Esophagus muscularis mucosa (tissue), 4 donors: ENCODE results near the gene MCOLN2. TPM values are rescaled to one million over a fixed set of nuclear protein-coding genes. Genes with fewer than 3 reads are reported as not detected.

Experiments used
- DNase-seq: peaks from one replicate; pipeline ENCODE4 v3.0.0-alpha.2; 2017; ENCODE audit errors: extremely low spot score
- H3K27ac ChIP-seq, 4 donors: fragments of 200-600 bp; sonication (generic); replicated peaks in 1 of 4; 1 replicate in 3 of 4; 2 replicates in 1 of 4; pipeline ENCODE4 v1.5.1; 2016 to 2019; ENCODE audit warnings: mild to moderate bottlenecking in 1 of 4
- H3K27me3 ChIP-seq, 4 donors: fragments of 200-600 bp; sonication (generic); one replicate each; pipeline versions ENCODE4 v1.5.1 to v1.6.0; 2016 to 2019
- H3K36me3 ChIP-seq, 4 donors: fragments of 200-600 bp; sonication (generic); one replicate each; pipeline ENCODE4 v1.5.1; 2016 to 2019
- H3K4me1 ChIP-seq, 4 donors: fragments of 200-600 bp; sonication (generic); one replicate each; pipeline ENCODE4 v1.5.1; 2016 to 2019
- H3K4me3 ChIP-seq, 4 donors: fragments of 200-600 bp; sonication (generic); 1 replicate in 2 of 4; 2 replicates in 2 of 4; pipeline ENCODE4 v1.5.1; 2016 to 2019; ENCODE audit warnings: mild to moderate bottlenecking in 4 of 4, moderate library complexity in 1 of 4
- H3K9me3 ChIP-seq, 4 donors: fragments of 200-600 bp; sonication (generic); 1 replicate in 3 of 4; 2 replicates in 1 of 4; pipeline ENCODE4 v1.5.1; 2016 to 2019
- EP300 ChIP-seq: sonication (generic); formaldehyde crosslinking; IDR thresholded peaks from one replicate; pipeline ENCODE4 v1.6.1; 2017; ENCODE audit warnings: antibody characterized with exemption
- POLR2A ChIP-seq: fragments of 450-650 bp; IDR thresholded peaks from one replicate; pipeline ENCODE4 v1.6.1; 2017; ENCODE audit warnings: antibody characterized with exemption, moderate library complexity, mild to moderate bottlenecking, low read depth
- POLR2AphosphoS5 ChIP-seq, 2 donors: sonication (generic); formaldehyde crosslinking; IDR thresholded peaks; one replicate each; pipeline ENCODE4 v1.6.1; 2017; ENCODE audit warnings: antibody characterized with exemption in 2 of 2
- WGBS: methylation state at CpG from one replicate; pipeline ENCODE4 v1.1.5; 2018; 5-methylcytosine and 5-hydroxymethylcytosine counted together
- intact Hi-C: fragments of 100-400 bp; cut with DNase I; formaldehyde crosslinking; loops from one replicate; pipeline ENCODE4 v1.15.1; 2023
- total RNA-seq, 4 donors: library from RNA; depleted of rRNA; stranded (reverse); fragments of >200 nt; gene quantifications; one replicate each; pipeline versions ENCODE4 v1.1.0 to v1.2.1, GENCODE V29; 2016
- TF ChIP-seq, protein P1 (sequence below), 3 experiments: fragments of 200-600 bp in 2 of 3; fragments of 450-650 bp in 1 of 3; sonication (generic) in 2 of 3; IDR thresholded peaks; one replicate each; pipeline ENCODE4 v1.5.1; 2017 to 2019; ENCODE audit warnings: antibody characterized with exemption in 3 of 3, mild to moderate bottlenecking in 2 of 3, moderate library complexity in 1 of 3

MCOLN2 gene
- total RNA-seq, 4 donors from 2014 or later: under 0.01 to 0.83 (median 0.18) TPM

DNA sequence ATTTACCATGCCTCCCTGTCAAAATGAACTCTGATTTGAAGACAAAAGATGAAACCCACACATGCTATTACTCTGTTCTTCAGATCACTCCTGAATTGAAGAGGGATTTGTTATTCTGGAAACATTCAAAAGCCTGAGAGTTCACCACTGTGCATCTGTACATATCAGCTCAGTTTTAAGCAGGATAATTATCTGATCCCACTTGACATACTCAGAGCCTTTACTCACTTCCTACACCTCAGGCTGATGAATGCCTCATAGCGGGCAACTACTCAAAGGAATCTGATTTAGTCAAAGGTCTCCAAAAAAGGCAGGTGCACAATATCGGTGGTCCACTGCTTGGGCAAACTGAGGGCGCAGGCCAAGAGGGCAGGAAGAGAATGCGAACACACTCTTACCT is 56.4 kb downstream of the MCOLN2 start:
- Histone ChIP-seq H3K27ac (no peak overlapping the region), H3K27me3 (no peaks in the 10 kb centered on the region), H3K9me3 (no peaks in the 10 kb centered on the region), H3K4me3 (no peak overlapping the region), H3K36me3 (no peaks in the 10 kb centered on the region), H3K4me1 (peaks cover 0 to 11% (median 4%) of the 10 kb centered on the region in 4 donors)
- no peak for DNase-seq
- TF ChIP-seq POLR2A: no peak
- no peak for TF ChIP-seq EP300
- TF ChIP-seq, protein P1, sequence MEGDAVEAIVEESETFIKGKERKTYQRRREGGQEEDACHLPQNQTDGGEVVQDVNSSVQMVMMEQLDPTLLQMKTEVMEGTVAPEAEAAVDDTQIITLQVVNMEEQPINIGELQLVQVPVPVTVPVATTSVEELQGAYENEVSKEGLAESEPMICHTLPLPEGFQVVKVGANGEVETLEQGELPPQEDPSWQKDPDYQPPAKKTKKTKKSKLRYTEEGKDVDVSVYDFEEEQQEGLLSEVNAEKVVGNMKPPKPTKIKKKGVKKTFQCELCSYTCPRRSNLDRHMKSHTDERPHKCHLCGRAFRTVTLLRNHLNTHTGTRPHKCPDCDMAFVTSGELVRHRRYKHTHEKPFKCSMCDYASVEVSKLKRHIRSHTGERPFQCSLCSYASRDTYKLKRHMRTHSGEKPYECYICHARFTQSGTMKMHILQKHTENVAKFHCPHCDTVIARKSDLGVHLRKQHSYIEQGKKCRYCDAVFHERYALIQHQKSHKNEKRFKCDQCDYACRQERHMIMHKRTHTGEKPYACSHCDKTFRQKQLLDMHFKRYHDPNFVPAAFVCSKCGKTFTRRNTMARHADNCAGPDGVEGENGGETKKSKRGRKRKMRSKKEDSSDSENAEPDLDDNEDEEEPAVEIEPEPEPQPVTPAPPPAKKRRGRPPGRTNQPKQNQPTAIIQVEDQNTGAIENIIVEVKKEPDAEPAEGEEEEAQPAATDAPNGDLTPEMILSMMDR (IDR thresholded peaks at IDR 0.05): no peak
- no peak for TF ChIP-seq POLR2AphosphoS5 (IDR thresholded peaks at IDR 0.05)
- intact Hi-C loops: loop anchor here (5.0 to 10.0 kb wide), 3 partner anchors 84 to 317 kb away; partner anchors contain the start of gene C1orf52
- 89% methylated on average over 4 of the region's 4 CpGs for WGBS

DNA sequence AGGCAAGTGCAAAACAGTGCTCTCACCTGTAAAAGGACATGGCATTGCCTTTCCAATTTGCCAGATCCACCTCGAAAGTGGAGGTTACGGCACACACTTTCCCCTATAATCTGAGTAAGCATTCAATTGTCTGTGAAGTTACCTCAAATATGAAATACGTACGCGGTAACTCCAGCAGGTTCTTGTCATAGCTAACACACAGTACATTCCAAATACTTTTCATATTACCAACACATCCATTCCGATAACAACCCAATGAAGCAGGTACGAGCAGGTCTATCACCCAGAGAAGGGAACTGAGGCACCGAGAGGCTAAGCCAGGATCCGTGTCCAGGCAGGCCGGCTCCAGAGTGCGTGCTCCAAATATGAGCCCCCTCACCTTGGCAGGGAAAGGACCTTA is 57.2 kb downstream of the MCOLN2 start:
- TF ChIP-seq EP300 (no peak), POLR2AphosphoS5 (IDR thresholded peaks at IDR 0.05) (no peak)
- Histone ChIP-seq H3K9me3 (no peaks in the 10 kb centered on the region), H3K36me3 (no peaks in the 10 kb centered on the region), H3K4me1 (peaks cover 0 to 9% (median 4%) of the 10 kb centered on the region in 4 donors), H3K27me3 (no peaks in the 10 kb centered on the region), H3K27ac (no peak overlapping the region), H3K4me3 (no peak overlapping the region)
- DNase-seq: no peak
- WGBS: 84% methylated on average over 11 of the region's 11 CpGs
- intact Hi-C loops: loop anchor here (5.0 to 10.0 kb wide), 4 partner anchors 85 to 318 kb away; partner anchors contain the start of gene C1orf52

DNA sequence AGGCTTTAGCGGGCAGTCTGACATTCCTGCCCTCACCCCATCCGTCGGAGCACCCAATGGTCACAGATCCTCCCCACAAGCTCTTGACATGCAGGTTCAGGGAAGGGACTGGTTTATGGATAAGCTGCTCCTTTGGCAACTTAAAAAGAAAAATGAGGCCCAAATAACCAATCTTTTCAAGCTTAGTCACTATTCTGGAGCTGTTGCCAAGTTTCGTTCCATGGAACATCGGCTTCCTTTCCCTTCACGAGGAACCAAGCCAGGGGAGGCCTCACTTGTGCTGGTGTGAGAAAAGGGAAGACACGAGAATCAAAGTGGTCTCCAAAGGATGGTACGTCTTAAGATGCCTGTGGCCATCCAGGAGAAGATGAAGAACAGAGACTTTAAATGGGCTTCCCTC is 57.8 kb downstream of the MCOLN2 start:
- H3K4me3 ChIP-seq: no peak overlapping the region
- DNase-seq: no peak
- no peaks in the 10 kb centered on the region for H3K27me3 ChIP-seq
- peaks cover 0 to 14% (median 2%) of the 10 kb centered on the region in 4 donors for H3K4me1 ChIP-seq
- H3K36me3 ChIP-seq: no peaks in the 10 kb centered on the region
- H3K9me3 ChIP-seq: no peaks in the 10 kb centered on the region
- TF ChIP-seq POLR2A: no peak
- TF ChIP-seq EP300: no peak
- no peak for TF ChIP-seq POLR2AphosphoS5 (IDR thresholded peaks at IDR 0.05)
- TF ChIP-seq, protein P1 (IDR thresholded peaks at IDR 0.05): no peak
- intact Hi-C loops: loop anchor here (10.0 kb wide), 1 partner anchor 174 kb away; no protein-coding TSS in a partner anchor
- H3K27ac ChIP-seq: no peak overlapping the region
- 59% methylated on average over 8 of the region's 8 CpGs for WGBS

DNA sequence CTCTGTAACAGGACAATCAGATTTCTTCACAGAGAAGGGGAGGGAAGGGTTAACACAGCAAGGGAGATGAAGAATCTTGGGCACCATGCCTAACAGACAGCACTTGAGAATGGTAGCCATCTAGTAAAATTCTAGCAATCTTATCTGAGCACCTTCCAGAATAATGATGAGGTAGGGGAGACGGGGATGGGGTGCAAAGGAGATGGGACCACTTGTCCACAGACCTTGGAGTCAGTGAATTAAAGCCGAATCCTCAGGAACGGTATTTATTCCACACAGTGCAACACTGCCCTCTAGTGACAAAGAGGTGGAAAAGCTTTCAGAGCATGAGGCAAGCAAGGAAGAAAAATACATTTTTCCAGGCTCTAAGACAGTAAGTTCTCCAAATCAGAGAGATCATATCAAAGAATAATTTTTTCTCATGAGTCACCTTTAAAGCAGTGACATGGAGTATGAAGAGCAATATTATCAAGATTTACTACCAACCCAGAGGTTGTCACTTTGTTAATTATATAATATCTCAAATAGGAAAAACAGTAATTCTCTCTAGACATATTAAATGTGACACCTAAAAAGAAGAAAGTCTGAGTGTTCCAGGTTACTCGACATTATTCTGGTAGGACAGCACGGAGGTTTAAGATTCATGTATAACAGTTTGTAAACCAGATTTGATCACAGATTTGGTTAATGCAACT is 60.6 kb downstream of the MCOLN2 start:
- H3K27me3 ChIP-seq: no peaks in the 10 kb centered on the region
- no peak overlapping the region for H3K4me3 ChIP-seq
- H3K27ac ChIP-seq: no peak overlapping the region
- H3K9me3 ChIP-seq: no peaks in the 10 kb centered on the region
- no peak for DNase-seq
- 2% methylated on average over 5 of the region's 5 CpGs for WGBS
- no peaks in the 10 kb centered on the region for H3K36me3 ChIP-seq
- intact Hi-C loops: loop anchor here (10.0 kb wide), 1 partner anchor 171 kb away; no protein-coding TSS in a partner anchor
- TF ChIP-seq, protein P1 (IDR thresholded peaks at IDR 0.05): peak; percentile 77 to 90 (median 84)
- no peak for TF ChIP-seq EP300
- H3K4me1 ChIP-seq: peaks cover 0 to 17% (median 2%) of the 10 kb centered on the region in 4 donors

DNA sequence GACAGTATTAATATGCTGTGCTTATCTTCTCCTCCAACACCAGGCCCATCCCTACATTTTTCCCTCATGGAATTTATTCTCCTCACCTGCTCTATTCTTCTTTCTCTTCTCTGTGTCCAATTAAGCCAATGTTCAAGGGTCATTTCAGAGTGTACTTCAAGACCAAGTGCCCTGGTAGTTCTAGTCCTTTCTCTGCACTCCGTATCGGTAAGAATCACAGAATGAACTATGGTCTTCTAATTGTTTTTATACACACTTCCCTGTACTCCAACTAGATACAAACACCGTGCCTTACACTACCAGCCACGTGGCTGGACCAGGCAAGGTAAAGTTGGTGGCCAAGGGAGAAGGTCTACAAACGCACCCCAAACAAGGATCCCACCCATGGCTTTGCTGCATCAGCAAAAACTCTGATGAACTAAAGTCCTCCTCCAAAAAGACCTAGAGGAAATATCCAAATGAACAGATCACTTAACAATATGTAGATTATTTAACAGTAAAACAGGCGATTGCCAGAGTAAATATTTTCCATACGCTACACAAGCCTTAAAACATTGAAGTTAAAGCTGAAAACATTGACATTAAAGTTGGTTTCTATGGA is 63.8 kb downstream of the MCOLN2 start:
- DNase-seq: no peak
- Histone ChIP-seq H3K27ac (no peak overlapping the region), H3K9me3 (no peaks in the 10 kb centered on the region), H3K4me1 (peaks cover 0 to 17% (median 2%) of the 10 kb centered on the region in 4 donors), H3K4me3 (no peak overlapping the region), H3K27me3 (no peaks in the 10 kb centered on the region), H3K36me3 (no peaks in the 10 kb centered on the region)
- 79% methylated on average over 7 of the region's 7 CpGs for WGBS
- intact Hi-C loops: loop anchor here (10.0 kb wide), 1 partner anchor 168 kb away; no protein-coding TSS in a partner anchor
- TF ChIP-seq POLR2AphosphoS5 (IDR thresholded peaks at IDR 0.05) (no peak), EP300 (no peak), POLR2A (no peak)
- TF ChIP-seq, protein P1 (IDR thresholded peaks at IDR 0.05): no peak
